Fibroblast of the aortic adventitia (primary cell): ENCODE data around the gene ZFPM1. TPM values are rescaled to one million over a fixed set of nuclear protein-coding genes. Genes with fewer than 3 reads are reported as not detected.

ENCODE experiments used
- DNase-seq: peaks from one replicate; pipeline ENCODE4 v3.0.0-alpha.2; 2010; ENCODE audit warnings: low read depth
- H3K4me3 ChIP-seq: 2 replicates; pipeline ENCODE4 v1.5.1; 2011; ENCODE audit warnings: low read depth, mild to moderate bottlenecking, control low read depth, low read length, moderate library complexity
- total RNA-seq: library from RNA; depleted of rRNA; stranded (reverse); fragments of >200 nt; gene quantifications from 2 replicates; pipeline ENCODE4 v1.2.3, GENCODE V29; 2012; ENCODE audit warnings: low replicate concordance
- TF ChIP-seq, protein P1 (sequence below): IDR thresholded peaks from 2 replicates; pipeline ENCODE4 v1.5.1; 2011; ENCODE audit warnings: mild to moderate bottlenecking, low read length, control low read depth, inconsistent platforms; ENCODE audit not compliant: insufficient read depth

The ZFPM1 gene
- total RNA-seq: 4.2 and 5.2 TPM in 2 replicates

DNA sequence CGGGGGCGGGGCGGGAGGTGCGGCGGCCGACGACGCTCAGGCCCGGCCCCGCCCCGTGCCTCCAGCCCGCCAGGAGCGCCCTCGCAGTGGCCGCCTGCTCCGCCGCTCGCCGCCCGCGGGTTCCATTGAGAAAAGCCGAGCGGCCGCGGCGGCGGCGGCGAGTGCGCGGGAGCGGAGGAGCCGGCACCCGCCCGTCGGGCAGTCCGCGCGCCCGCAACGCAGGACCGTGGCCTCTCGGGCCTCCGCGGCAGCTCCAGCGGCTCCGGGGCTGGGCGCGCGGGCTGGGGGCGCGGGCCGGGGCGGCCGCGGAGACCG is at the start of gene ZFPM1:
TSS of gene ZFPM1 (plus strand) at position 64 of the 315 bp plus-strand sequence. CDS start 359 bp downstream, outside the sequence.
- no peak for DNase-seq
- TF ChIP-seq, protein P1, sequence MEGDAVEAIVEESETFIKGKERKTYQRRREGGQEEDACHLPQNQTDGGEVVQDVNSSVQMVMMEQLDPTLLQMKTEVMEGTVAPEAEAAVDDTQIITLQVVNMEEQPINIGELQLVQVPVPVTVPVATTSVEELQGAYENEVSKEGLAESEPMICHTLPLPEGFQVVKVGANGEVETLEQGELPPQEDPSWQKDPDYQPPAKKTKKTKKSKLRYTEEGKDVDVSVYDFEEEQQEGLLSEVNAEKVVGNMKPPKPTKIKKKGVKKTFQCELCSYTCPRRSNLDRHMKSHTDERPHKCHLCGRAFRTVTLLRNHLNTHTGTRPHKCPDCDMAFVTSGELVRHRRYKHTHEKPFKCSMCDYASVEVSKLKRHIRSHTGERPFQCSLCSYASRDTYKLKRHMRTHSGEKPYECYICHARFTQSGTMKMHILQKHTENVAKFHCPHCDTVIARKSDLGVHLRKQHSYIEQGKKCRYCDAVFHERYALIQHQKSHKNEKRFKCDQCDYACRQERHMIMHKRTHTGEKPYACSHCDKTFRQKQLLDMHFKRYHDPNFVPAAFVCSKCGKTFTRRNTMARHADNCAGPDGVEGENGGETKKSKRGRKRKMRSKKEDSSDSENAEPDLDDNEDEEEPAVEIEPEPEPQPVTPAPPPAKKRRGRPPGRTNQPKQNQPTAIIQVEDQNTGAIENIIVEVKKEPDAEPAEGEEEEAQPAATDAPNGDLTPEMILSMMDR: no peak
- peak within 1 kb of the TSS; percentile 71 for H3K4me3 ChIP-seq

DNA sequence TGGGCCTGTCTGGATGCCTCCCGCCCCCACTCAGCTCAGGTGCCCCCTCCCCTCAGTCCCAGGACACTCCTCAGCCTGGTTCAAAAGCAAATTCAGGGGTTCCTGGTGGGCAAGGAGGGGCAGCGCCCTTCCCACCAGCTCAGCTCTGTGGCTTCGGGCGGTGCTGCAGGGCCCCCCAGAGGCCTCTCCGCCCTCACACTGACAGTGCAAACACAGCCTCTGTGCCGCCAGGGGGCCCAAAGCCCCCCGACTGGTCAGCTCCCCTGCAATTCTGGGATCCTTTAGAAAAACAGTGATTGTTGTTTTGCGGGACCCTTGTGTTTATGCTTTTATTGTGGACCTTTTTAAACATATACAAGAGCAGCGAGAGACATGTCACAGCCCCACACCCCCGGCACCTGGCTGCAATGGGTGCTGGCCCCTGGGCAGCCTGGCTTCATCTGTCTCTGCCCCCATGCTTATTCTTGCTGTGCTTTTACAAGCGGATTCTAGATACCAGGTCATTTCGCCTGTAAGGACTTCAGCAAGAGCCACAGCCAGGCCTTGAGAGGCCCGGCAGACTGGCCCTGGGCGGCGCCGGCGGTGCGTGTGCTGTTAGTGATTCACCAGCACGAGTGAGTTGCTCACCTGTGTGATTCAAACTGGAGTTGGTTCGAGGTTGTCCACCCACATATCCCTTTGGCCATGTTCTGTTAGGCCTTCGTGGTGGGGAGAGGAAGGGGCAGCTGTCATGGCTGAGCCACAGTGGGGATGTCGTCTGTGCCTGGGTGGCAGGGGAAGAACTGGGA is 49.1 kb upstream of the ZFPM1 start:
- no peak overlapping the region for H3K4me3 ChIP-seq
- TF ChIP-seq, protein P1: no peak
- no peak for DNase-seq

DNA sequence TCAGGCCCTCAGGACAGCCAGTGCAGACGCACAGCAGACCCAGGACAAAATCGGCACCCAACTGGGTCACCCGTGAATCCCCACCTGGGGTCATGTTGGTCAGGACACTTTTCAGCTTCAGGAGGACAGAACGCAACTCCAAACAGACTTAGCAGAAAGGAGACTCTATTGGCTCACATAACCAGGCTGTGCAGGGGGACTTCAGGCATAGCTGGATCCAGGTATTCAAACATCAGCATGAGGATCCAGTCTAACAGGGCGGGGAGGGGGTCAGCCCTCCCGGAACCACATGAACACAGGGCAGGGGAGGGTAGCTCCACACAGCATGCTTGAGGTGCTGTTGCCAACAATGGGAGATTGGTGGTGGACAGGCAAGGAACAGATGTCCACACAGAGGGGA is 48.3 kb upstream of the ZFPM1 start:
- no peak for DNase-seq
- TF ChIP-seq, protein P1: no peak
- H3K4me3 ChIP-seq: no peak overlapping the region

DNA sequence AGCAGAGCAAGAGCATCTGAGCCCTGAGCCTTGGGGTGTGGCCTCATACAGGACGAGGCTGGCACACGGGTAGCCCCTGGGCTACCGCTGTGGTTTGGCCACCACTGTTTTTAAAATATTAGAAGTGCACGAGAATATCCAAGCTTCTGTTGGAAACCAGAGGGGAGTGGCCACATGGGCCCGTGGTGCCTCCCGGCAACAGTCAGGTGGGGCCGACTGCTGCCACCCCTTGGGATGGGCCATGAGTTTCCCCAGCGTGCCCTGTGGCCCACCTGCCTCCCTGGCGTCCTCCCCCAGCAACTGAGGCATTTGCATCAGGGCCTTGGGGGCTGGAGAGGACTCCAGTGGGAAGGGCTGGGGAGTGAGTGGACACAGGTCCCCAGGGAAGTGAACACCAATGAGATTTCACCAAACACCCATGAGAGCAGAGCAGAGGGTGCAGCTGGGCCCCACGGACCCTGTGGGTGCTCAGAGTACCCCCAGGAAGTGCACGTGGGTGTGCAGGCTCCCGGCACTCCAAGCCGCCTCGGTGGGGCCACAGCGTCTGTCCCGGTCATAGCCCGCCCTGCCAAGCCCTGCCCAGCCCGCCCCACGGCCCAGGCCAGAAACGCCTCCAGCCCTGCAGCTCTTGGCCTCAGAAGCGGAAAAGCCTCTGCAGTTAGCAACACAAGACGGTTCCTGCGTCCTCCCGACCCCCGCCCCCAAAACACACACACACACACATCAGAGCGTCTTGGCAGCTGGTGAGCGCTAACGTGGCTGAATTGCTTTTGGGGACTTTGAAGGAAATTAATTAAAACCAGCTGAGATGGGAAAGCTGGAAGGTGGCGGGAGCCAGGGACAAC is 47.6 kb upstream of the ZFPM1 start:
- peak; percentile 78 for DNase-seq
- TF ChIP-seq, protein P1: no peak
- H3K4me3 ChIP-seq: peak overlapping the region; percentile 40

DNA sequence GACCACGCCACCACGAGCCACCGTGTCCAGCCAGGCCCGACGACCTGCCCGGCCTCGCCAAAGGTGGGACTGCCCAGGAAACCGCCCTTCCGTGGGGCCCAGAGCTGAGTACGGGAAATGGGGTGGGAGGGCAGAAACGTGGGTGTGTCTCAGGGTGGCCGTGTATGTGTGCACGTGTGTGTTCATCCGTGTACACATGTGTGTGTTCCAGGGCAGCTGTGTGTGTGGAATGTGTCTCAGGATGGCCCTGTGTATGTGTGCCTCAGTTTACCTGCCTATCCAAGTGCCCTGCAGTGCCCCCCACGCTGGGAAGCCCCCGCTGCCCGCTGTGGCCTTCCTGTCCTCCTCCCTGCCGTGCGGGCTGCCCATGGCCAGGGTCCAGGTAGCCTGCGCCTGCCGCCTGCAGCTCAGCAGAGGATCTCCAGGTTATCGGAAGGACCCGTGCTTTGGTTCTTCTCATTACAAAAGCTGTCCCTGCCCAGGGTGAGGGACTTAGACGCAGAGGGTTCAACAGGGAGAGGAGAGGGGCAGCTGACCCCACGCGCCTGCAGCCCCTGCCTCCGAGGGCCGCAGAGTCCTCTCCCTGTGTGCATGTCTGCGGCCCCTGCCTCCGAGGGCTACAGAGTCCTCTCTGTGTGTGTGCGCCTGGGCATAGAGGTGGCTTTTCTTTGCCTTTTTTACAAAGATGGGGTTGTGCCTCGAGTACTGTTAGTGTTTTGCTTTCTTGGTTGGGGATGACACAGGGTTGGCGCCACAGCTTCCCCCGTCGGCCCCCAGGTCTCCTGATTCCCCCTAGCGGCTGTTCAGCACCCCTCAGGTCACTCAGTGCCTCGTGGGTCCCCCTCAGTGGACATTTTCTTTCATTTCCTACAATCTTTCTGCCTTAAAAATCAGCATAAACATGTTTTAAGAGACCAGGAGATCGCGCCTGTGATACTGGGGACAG is 46.7 kb upstream of the ZFPM1 start:
- peak; percentile 17 for DNase-seq
- TF ChIP-seq, protein P1: peak; percentile 31
- H3K4me3 ChIP-seq: peak overlapping the region; percentile 40

DNA sequence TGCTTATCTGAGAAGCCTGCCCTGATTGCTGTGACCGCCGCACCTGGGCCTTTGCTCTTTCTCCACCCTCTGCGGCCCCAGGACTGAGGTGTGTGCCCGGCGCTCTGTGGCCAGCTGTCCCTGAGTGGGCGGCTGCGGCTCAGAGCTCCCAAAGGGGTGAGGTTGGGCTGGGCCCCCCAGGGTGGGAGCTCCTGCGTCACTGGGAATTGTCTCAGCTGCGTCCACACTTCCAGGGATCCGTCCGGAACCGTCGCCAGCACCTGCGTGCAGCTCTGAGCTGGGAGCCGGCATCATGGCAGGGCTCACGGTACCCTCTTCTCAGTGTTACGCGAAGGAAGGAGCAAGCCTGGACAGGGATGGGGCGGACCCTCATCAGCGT is 46.0 kb upstream of the ZFPM1 start:
- DNase-seq: no peak
- TF ChIP-seq, protein P1: no peak
- H3K4me3 ChIP-seq: no peak overlapping the region
